ENCODE results near the gene TFDP1.

The TFDP1 gene

DNA sequence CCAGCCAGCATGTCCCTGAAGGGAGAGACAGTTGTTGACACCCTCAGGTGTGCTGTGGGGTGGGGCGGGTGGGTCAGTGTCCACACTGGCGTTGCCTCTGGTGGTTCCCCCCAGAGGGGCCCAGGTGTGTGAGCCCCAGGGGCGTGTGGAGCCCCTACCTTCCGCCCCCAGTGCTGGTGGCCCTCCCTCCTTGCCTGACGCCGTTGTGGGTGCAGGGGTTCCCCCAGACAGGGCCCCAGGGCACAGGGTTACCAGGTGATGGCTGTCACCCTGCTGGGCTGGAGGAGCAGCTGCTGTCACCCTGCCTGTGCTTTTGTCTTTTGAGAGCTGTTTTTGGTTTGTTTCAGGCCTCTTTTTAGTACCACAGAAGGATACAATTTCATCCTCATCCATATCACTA, 46.3 kb downstream of the TFDP1 start:
- in situ Hi-C loops (cut with MboI; ENCODE audit: low sequenced_read_pairs): no loop called here

DNA sequence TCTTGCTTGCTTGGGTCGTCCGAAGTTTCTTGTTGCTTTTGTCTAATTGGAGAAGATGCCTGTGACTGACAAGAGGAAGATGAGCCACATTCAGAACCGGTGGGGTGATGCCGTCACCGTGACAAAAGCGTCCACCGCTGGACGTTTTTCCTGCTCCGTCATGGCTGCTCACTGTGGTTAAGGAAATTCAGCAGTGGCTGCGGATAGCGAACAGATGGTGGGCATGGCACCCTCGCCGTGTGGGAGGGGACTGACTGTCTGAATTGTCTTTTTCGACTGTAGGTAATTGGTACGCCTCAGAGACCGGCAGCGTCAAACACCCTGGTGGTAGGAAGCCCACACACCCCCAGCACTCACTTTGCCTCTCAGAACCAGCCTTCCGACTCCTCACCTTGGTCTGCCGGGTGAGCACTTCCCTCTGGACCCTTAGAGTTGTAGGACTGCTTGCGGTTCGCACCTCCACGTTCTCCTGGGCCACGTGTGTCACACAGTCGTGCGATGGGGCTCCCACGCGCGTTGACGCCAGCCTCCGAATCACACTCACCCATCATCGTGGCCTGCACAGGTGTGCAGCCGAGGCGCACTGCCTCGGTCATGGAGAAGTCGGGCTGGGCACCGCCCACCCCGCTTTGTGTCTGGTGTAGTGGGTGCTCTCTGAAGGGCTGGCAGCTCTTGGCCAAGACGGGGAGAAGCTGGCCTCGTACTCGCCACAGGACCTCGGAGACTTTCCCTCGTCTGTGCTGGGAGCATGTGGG, 47.0 kb downstream of the TFDP1 start:
- in situ Hi-C loops (cut with MboI; ENCODE audit: low sequenced_read_pairs): no loop called here

DNA sequence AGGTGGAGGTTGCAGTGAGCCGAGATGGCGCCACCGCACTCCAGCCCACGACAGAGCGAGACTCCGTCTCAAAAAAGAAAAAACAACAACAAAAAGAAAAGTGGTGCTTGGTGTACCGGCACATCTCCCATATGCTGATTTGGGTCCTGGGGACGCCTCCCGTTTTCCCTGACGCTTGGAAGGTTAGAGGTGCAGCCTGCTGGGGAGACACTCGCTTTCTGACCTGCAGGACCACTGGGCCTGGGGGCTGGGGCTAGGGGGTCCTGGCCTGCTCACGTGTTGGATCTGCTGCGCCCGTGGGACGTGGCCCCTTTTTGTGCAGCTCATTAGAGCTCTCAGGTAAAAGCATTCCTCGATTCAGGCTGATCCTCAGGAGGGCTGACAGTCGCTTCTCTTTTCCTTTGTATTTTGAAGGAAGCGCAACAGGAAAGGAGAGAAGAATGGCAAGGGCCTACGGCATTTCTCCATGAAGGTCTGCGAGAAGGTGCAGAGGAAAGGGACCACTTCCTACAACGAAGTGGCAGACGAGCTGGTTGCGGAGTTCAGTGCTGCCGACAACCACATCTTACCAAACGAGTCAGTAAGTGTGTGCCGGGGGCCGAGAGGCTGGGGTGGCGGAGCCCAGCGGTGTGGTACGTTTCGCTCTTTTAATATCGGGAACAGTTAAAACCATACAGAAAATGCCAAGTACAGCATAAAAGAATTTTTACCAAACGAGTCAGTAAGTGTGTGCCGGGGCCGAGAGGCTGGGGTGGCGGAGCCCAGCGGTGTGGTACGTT, 48.3 kb downstream of the TFDP1 start:
- in situ Hi-C loops (cut with MboI; ENCODE audit: low sequenced_read_pairs): no loop called here

DNA sequence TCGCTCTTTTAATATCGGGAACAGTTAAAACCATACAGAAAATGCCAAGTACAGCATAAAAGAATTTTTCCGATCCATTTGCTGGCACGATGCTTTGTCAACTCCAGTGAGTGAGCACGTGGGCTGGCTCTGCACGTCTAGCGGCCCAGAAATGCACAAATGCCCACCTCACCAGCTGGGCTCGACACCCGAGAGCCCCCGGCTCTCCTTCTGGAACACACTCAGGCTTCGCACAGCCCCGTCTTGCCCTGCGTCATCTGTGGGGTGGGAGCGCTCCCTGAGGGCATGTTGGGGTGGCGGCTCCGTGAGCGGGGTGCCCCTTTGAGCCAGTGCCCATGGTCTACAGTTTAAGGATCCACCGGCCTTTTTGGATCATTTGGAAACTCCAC, 48.9 kb downstream of the TFDP1 start:
- in situ Hi-C loops (cut with MboI; ENCODE audit: low sequenced_read_pairs): no loop called here

DNA sequence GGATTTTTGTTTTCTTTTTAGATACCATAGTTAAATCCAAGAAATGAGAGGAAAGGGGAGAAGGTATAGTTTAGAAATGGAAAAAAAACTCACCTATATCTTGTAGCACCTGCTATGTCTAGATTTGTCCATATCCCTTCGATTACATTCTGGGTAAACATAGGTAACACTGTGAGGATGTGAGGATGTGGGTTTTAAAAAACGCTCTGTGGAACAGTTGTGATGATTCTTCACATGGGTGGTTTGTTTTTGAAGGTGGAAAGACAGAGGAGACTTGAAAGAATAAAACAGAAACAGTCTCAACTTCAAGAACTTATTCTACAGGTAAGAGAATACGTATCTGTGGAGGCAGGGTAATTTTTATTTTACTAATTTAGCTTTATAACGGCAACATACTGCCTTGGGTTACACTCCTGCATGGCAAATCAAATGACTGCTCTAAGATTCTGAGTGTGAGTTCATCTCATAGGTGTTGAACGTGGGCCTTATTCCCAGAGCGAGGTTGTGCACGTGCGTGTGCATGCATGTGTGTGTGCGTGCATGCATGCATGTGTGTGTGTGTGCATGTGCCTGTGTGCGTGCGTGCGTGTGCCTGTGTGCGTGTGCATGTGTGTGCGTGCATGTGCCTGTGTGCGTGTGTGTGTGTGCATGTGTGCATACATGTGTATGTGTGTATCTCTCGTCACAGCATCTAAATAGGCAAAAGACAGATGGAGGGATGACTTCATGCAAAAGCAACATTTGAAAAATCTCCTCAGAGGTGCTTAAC, 49.9 kb downstream of the TFDP1 start:
- in situ Hi-C loops (cut with MboI; ENCODE audit: low sequenced_read_pairs): no loop called here

DNA sequence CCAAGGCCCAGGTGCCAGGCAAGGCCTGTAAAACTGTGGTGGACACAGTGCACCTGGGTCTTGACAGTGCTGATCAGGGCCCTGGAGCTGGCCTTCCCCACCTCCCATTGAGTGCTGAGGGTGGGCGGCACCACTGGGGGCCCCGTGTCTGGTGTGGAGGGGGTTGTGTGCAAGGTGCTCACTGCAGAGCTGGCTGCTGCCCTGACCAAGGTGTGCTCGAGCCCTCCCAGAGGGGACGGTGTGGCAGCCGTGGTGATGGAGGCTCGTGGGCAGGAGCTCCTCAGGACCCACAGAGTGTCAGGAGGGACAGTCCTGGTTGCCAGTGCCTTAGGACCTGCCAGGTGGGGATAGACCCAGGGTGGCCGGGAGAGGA, 50.5 kb downstream of the TFDP1 start:
- in situ Hi-C loops (cut with MboI; ENCODE audit: low sequenced_read_pairs): no loop called here

DNA sequence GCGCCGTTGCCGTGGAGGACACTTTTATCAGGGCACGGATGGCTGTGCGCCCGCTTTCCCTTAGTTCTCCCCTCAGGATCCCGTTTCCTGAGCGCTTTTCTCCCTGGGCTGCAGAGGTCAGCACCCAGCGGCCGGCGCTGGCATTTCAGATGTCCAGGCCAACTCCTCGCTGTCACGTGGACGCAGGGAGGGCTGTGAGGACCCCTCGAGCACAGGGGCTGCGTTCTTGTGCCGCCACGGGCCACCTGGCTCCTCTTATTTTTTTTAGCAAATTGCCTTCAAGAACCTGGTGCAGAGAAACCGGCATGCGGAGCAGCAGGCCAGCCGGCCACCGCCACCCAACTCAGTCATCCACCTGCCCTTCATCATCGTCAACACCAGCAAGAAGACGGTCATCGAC, 51.2 kb downstream of the TFDP1 start:
- in situ Hi-C loops (cut with MboI; ENCODE audit: low sequenced_read_pairs): no loop called here

DNA sequence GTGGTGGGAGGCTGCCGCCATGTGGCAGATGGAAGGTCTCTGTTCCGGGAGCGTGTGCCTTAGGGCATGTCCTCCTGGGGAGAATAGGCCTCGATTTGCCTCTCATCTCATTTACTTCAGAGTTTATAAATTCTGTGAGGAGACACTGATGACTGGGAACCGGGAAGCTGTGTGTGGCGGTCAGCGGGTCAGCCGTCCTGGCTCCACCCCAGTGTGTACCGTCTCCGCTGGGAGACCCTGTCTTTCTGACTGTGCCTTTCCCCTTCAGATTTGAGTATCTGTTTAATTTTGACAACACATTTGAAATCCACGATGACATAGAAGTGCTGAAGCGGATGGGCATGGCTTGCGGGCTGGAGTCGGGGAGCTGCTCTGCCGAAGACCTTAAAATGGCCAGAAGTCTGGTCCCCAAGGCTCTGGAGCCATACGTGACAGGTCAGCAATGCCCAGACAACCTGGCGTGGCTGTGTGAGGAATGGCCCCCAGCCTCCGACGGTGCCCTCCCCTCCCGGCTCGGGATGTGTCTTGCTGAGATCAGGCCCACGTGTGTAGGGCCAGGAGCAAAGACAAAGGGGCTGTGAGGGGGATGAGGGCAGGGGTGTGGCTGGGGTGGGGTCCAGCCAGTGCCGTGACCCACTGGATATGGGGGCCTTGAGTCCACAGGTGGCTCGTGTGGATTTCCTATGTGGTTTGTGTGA, 51.9 kb downstream of the TFDP1 start:
- in situ Hi-C loops (cut with MboI; ENCODE audit: low sequenced_read_pairs): no loop called here

DNA sequence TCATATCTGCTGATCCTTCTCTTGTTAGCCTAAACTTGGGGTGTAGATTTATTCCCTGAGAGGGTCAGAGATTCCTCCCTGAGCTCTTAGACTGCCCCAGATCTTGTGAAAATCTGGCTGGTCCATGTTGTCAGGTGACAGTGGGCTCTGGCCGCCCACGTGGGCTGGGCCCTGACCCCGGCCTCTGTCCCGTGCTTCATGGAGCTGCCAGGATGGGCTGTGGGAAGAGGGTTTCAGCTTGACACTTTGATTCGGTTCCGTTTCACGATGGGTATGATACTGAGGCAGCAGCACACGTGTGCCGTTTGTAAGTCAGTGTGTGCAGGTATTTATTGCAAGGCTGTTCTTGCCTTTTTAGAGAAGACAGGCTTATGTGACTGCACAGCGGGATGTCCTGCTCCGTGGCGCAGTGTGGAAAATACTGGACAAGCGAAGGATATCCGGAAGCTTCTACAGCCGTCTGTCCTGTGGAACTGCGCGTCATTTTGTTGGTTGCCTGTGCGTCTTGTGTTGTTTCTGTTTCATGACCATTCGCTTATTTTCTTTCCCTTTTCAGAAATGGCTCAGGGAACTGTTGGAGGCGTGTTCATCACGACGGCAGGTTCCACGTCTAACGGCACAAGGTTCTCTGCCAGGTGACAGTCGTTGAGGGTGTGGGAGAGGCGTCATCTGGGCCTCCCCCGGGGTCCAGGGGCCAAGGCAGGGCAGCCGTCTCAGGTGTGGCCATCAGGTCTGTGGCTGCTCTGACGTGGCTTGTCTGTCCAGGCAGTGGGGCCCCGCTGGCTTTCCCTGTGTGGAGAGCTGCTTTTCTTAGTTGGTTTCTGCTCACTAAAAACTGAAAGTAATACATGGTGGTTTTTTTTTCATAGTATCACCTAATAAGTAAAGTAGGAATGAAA, 53.0 kb downstream of the TFDP1 start:
- in situ Hi-C loops (cut with MboI; ENCODE audit: low sequenced_read_pairs): no loop called here

DNA sequence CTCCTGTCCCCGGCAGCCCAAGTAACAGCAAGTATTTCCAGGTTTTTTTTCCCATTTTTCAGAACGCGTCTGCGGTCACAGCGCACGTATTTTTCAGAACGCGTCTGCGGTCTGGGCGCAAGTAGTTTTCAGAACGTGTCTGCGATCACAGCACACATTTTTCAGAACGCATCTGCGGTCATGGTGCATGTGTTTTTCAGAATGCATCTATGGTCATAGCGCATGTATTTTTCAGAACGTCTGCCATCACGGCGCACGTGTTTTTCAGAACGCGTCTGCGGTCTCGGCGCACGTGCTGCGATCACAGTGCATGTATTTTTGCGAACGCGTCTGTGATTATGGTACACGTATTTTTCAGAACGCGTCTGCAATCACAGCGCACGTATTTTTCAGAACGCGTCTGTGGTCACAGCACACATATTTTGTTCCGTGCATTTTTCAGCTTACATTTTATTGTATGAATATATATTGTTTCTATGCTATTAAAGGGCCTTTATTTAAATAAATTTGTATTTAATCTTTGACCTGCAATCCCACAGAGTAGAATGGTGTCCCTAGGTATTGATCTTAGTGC, 53.7 kb downstream of the TFDP1 start:
- in situ Hi-C loops (cut with MboI; ENCODE audit: low sequenced_read_pairs): no loop called here

DNA sequence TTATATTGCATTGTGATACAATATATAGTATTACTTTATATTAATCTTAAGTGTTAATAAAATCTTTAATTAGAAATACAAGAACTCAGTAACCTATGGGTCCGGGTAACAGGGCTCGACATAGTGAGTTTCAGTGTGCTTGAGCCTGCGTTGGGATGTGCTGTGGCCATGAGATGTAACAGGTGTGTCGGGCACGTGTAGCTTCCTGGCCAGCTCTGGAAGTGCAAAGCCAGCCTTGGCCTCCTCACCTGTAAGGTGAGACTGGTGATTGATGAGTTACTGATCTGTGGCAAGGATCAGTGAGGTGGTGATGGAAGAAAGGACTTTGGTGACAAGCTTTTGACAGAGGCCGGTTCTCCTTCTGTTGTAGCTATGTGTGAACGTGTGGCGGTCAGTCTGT, 54.3 kb downstream of the TFDP1 start:
- in situ Hi-C loops (cut with MboI; ENCODE audit: low sequenced_read_pairs): no loop called here

DNA sequence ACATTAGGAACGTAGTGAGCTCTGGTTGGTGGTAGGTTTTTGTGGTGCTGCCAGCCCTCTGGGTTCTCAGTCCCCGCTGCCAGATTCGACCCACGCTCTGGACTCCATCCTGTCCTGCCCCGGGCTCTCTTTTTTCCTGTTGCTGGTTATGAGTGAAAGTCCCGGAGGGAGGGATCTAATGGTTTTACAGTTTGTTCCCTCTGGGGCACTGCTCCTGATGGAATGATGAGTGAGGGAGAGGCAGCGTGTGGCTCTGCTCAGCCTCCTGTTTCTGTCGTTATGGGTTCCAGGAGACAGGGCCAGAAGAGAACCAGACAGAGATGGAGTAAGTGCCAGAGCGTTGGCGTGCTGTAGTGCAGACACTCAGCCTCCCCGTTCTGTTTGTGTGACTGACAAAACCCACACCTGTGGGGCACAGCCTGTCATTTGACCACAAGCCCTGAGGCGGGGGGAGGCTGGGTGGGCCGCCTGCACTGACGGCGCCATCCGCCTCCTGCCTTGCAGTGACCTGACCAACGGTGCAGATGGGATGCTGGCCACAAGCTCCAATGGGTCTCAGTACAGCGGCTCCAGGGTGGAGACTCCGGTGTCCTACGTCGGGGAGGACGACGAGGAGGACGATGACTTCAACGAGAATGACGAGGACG, 55.2 kb downstream of the TFDP1 start:
- in situ Hi-C loops (cut with MboI; ENCODE audit: low sequenced_read_pairs): no loop called here

DNA sequence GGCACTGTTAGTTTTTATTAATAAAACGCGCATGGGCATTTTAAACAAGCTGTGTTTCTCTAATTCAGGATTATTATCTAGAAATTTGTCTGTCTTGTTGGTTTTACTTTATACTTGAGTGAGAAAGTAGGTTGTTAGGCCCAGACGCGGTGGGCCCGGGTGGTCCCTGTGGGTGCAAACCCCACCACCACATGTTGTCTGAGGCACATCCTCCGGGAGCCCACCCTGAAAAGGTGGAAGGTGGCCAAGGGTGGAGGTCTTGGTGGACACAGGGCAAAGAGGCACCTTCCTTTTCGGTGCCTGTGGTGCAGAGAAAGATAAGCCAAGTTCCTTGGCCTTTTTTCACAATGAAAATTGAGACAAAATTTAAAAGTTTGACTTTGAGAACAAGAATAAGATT, 56.9 kb downstream of the TFDP1 start:
- in situ Hi-C loops (cut with MboI; ENCODE audit: low sequenced_read_pairs): no loop called here

DNA sequence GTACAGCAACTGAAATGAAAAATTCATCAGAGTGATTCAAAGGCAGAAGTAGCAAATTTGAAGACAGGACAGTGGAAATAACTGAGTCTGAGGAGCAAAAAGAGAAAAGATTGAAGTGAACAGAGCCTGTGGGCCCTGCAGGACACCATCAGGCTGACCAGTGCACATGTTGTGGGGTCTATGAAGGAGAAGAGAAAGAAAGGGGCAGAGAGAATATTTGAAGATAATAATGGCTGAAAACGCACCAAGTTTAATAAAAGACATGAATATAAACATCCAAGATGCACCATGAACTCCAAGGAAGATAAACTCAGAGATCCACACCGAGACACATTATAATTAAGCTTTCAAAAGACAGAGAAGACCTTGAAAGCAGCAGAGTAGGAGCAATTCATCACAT, 58.0 kb downstream of the TFDP1 start:
- in situ Hi-C loops (cut with MboI; ENCODE audit: low sequenced_read_pairs): no loop called here

DNA sequence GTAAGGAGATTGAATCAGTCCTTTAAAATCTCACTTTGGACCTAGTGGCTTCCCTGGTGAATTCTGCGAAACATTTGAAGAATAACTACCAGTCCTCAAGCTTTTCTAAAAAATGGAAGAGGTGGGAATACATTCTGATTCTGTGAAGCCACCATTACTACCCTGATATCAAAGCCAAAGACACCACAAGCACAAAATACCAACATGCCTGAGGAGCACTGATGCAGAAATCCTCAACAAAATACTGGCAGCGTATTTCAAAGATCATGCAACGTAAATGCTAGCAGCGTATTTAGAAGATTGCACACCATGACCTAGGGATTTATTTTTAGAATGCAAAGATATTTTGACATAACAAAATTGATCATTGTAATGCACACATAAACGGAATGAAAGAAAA, 59.0 kb downstream of the TFDP1 start:
- in situ Hi-C loops (cut with MboI; ENCODE audit: low sequenced_read_pairs): no loop called here

DNA sequence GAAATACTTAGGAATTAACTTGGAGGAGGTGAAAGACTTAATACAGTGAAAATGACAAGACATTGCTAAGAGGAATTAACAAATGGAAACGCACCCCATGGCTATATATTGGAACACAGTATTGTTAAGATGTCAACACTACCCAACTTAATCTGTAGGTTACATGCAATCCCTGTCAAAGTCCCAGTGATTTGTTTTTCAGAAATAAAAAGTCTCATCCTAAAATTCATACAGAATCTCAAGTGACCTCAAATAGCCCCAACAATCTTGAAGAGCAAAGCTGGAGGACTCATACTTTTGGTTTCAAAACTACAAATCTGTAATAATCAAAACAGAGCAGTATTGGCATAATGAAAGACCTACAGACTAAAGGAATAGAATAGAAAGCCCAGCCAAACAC, 60.2 kb downstream of the TFDP1 start:
- in situ Hi-C loops (cut with MboI; ENCODE audit: low sequenced_read_pairs): no loop called here

DNA sequence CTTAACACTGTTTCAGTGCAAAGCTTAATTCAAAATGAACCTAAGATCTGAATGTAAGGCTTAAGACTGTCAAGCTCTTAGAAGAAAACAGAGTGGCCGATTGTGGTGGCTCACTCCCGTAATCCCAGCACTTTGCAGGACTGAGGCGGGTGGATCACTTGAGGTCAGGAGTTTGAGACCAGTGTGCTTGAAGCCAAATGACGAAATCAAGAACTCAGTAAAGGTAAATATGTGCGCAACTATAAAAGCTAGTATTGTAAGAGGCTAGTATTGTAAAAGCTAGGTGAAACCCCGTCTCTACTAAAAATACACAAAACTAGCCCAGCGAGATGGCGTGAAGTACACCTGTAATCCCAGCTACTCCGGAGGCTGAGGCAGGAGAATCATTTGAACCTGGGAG, 60.8 kb downstream of the TFDP1 start:
- in situ Hi-C loops (cut with MboI; ENCODE audit: low sequenced_read_pairs): no loop called here

DNA sequence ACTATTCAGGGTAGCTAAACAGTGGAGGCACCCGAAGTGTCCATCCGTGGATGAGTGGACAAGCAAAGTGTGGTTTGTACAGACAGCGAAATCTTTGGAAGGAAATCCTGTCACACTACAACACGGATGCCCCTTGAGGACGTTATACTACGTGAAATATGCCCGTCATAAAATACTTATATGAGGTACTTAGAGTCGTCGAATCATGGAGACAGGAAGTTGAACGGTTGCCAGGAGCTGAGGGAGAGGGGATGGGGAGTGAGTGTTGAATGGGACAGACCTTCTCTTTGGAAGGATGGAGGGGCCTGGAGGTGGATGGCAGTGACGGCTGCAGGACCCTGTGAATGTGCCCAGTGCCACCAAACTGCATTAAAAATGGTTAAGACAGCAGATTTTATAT, 61.8 kb downstream of the TFDP1 start:
- in situ Hi-C loops (cut with MboI; ENCODE audit: low sequenced_read_pairs): no loop called here

DNA sequence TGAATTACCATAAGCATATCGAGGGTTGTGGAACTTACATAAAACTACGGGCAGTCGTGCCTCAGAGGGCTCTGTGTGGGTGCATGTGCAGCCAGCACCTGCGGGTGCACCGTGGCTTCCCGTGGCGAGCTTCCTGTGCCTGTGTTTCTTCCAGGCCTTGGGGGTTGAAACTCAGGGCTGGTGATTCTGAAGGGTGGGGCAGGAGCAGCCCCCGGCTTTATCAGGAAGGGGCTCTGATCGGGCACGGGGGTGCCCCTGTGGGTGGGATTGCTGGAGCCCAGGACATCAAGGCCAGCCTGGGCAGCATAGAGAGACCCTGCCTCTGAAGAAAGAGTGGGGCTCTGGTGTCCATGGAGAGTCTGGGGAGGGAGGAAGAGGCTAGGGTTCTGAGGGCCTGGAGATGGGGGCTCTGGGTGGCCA, 62.4 kb downstream of the TFDP1 start:
- in situ Hi-C loops (cut with MboI; ENCODE audit: low sequenced_read_pairs): no loop called here

Measured in HL-60/S4 treated with phorbol 12-myristate 13-acetate at 8.2 ng/mL for 4 days and 3 days (cell line).